ENCODE measurements around the gene ADAM20.
"Not testable (repeated sequence)": the region's sequence is repeated elsewhere in the genome, so short reads cannot be mapped to it uniquely, and the experiment has no call there.

ADAM20 gene

GRCh38 chr14:70534904-70535303 lies at the start of gene ADAM20:
Gene ADAM20, minus strand, starts transcription at chr14:70535004. Its CDS starts 10,247 bp downstream, at chr14:70524757.
- DNase-seq (ENCODE audit: low read depth), result no peak

DNA sequence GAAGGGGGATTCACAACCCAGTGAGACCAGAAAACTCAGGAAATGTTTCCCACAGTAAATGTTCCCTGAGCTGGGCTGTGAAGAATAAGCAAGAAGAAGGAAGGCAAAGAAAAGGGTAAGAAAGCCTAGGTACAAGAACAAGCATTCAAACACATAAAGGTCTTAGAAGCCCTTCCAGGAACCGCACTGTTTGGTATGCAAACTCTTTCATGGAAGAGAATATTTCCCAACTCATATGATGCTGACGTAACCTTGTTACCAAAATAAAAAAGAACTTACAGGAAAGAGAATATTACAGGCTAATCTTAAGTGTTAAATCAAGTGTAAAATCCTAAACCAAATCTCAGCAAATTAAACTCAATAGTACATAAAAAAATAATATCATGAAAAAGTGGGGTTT lies 42.1 kb upstream of the ADAM20 start:
- no peak for DNase-seq (ENCODE audit: low read depth)

DNA sequence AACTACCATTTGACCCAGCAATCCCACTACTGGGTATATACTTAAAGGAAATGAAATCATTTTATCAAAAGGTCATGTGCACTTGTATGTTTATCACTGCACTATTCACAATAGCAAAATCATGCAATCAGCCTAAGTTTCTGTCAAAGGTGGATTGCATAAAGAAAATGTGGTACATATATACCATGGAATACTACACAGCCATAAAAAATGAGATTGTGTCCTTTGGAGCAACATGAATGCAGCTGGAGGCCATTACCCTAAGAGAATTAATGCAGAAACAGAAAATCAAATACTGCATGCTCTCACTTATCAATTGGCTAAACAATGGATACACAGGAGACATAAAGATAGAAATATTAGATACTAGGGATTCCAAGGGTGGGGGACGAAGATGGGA lies 38.2 kb upstream of the ADAM20 start:
- no peak for DNase-seq (ENCODE audit: low read depth)

- no peak for DNase-seq (ENCODE audit: low read depth)
Observed at GRCh38 chr14:70571139-70571538, 36.3 kb upstream of the ADAM20 start.

- DNase-seq (ENCODE audit: low read depth), result no peak
Observed at GRCh38 chr14:70567791-70568190, 33.0 kb upstream of the ADAM20 start.

DNA sequence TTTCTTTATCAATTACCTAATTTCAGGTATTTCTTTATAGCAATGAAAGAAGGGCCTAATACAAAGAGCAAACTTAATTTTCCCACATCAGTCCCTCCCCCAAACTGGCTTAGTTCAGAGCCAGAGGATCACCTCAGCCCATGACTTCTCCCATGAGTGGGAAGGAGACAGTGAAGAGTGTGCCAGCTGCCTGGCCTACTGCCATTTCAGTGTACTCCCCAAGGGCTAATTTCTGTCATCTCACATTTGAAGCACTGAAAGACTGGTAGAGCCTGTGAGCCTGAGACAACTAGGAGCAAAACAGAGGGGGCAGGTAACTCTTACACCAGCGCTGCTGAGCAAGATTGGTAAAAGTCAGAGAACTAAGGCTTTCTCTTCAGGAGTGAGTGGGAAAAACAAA lies 29.1 kb upstream of the ADAM20 start:
- no peak for DNase-seq (ENCODE audit: low read depth)

GRCh38 chr14:70563417-70563816 lies 28.6 kb upstream of the ADAM20 start:
- DNase-seq (ENCODE audit: low read depth), result no peak

- no peak for DNase-seq (ENCODE audit: low read depth)
Observed at GRCh38 chr14:70558356-70558755, 23.6 kb upstream of the ADAM20 start.

DNA sequence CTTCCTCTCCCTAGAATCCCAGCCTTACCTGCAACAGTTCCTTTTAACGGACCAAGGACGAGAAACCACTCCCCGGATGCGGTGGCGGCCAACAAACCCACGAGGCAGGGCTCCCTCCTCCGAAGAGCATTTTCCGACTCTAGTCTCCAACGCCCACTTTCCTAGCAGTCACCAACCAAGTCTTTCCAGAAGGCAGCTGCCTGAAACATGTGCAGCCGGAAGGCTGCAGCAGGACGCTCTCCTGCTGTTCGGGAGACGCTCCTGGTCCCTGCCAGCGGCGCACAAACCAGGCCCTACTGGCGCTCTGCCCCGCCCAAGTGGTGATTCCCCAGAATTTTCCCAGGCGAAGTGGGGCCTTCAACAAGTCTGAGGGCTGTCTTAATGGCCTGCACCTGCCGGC lies 21.1 kb upstream of the ADAM20 start:
- DNase-seq (ENCODE audit: low read depth), result no peak

DNA sequence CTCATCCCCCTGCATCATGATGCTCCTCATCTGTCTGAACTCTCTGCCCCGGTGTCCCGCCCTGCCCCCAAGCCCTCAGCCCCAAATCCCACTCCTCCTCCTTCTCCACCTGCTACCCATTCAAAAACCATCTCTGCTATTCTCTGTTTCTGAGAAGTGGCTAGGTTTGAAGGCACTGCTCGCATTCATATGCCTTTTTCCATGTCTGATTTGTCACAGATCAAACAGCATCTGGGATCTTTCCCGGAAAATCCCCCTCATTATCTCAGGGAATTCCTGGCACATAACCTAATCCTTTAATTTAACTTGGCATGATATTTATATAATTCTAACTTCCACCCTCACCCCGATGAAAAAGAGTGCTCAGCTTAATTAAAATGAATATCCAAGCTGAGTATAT lies 3.3 kb upstream of the ADAM20 start:
- DNase-seq (ENCODE audit: low read depth), result no peak

- DNase-seq (ENCODE audit: low read depth), result no peak
Observed at GRCh38 chr14:70536830-70537229, 2.0 kb upstream of the ADAM20 start.

DNA sequence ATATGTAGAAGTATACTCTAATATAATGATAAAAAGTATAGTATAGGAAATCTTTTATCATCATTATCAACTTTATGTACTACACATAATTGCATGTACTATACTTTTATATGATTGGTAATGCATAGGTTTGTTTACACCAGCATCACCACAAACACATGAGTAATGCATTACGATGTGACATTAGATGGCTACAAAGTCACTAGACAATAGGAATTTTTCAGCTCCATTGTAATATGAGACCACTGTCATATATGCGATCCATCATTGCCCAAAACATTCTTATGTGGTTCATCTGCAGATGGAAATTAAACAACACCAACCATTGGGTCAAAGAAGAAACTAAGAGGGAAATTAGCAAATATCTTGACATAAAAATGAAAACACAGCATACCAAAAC lies 4.4 kb downstream of the ADAM20 start:
- no peak for DNase-seq (ENCODE audit: low read depth)

DNA sequence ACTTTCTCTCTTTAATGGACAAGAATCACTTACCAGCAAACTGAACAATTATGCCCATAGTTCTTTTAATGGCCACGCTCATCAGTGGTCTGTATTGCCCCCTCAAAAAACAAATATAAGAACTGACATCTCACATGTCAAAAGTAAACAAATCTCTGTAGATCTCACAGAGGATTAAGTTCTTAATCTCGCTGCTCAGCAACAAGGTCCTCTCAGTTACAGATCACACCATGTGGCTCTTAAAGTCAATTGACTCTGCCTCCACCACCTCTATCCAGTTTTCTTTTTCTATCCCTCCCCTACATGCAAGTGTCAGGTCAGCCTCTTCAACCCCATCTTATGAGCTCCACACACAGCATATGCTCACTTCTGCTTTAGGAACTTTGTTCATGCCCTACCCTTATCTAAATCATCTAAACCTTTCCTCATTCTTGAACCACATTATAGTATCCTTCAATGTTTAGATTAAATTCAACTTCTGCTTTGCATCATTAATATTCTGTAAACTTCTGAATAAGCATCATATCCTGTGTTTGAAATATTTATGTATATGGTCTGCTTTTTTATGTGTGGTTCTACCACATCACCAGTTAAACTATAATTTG lies 7.2 kb downstream of the ADAM20 start:
- no peak for DNase-seq (ENCODE audit: low read depth)

GRCh38 chr14:70525691-70526090 lies 9.1 kb downstream of the ADAM20 start:
- DNase-seq (ENCODE audit: low read depth), result no peak

DNA sequence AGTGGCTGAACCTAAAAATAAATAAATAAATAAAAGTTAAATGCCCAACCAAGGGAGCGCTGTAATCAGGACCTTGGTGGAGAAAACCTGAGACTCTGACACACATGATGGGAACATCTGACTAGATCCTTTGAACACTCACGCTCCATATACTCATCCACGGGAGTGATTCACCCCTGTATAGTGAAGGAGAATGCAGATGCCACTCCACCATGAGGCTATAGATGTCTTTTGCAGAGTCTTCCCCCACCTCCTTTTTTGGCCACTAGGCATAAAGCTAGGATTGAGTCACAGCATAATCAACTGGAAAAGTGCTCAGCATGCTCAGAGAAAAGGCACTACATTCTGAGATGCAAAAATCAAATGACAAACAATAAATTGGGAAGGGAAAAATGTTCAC lies 19.0 kb downstream of the ADAM20 start:
- no peak for DNase-seq (ENCODE audit: low read depth)

GRCh38 chr14:70514168-70515069 lies 20.4 kb downstream of the ADAM20 start:
- DNase-seq (ENCODE audit: low read depth), result no peak

- DNase-seq (ENCODE audit: low read depth), result no peak
Observed at GRCh38 chr14:70498191-70498590, 36.6 kb downstream of the ADAM20 start.

DNA sequence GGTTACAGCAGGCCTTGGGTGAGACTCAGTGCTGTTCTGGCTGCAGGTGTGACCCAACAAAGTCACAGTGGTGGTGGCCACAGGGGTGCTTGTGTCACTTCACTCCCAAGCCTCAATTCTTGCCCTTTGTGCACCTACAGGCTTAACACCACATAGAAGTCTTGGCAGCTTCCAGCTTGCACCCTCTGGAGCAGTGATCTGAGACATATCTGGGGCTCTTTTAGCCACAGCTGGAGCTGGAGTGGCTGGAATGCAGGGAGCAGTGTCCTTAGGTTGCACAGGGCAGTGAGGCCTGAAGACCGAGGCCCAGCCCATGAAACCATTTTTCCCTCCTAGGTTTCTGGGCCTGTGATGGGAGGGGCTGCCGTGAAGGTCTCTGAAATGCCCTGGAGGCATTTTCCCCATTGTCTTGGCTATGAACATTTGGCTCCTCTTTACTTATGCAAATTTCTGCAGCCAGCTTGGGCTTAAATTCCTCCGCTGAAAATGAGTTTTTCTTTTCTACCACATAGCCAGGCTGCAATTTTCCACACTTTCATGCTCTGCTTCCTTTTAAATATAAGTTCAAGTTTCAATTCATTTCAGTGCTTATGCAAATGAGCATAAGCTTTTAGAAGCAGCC lies 45.1 kb downstream of the ADAM20 start:
- no peak for DNase-seq (ENCODE audit: low read depth)

DNA sequence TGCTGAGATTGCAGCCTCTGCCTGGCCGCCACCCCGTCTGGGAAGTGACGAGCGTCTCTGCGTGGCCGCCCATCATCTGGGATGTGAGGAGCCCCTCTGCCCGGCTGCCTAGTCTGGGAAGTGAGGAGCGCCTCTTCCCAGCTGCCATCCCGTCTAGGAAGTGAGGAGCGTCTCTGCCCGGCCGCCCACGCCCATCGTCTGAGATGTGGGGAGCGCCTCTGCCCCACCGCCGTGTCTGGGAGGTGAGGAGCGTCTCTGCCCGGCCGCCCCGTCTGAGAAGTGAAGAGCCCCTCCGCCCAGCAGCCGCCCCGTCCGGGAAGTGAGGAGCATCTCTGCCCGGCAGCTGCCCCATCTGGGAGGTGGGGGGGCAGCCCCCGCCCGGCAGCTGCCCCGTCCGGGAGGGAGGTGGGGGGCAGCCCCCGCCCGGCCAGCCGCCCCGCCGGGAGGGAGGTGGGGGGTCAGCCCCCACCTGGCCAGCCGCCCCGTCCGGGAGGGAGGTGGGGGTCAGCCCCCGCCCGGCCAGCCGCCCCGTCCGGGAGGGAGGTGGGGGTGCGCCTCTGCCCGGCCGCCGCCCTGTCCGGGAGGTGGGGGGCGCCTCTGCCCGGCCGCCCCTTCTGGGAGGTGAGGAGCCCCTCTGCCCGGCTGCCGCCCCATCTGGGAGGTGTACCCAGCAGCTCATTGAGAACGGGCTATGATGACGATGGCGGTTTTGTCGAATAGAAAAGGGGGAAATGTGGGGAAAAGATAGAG lies 57.3 kb downstream of the ADAM20 start:
- not testable (repeated sequence) for DNase-seq (ENCODE audit: low read depth)

DNA sequence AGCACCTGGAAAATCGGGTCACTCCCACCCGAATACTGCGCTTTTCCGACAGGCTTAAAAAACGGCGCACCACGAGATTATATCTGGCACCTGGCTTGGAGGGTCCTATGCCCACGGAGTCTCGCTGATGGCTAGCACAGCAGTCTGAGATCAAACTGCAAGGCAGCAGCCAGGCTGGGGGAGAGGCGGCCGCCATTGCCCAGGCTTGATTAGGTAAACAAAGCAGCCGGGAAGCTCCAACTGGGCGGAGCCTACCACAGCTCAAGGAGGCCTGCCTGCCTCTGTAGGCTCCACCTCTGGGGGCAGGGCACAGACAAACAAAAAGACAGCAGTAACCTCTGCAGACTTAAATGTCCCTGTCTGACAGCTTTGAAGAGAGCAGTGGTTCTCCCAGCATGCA lies 59.3 kb downstream of the ADAM20 start:
- not testable (repeated sequence) for DNase-seq (ENCODE audit: low read depth)

DNA sequence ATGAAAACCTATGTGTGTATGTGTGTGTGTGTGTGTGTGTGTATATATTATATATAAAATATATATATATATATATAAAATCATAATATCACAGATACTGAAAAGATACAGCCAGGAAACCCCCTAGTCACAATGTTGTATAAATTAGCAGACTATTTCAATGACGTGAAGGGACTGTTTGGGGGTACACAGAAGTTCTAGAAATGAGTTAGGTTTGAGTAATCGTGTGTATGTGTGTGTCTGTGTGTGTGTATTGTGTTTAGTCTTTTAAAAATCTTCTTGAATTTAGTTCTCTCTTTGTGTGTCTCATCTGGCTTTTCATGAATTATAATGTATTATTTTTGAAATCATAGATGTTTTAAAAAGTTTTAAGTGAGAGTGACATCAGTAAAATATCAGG lies 61.0 kb downstream of the ADAM20 start:
- no peak for DNase-seq (ENCODE audit: low read depth)

Measured in activated T-cell treated with anti-CD3 and anti-CD28 coated beads for 48 hours (primary cell).